ENCODE data around the gene MYG1. TPM values are rescaled to one million over a fixed set of nuclear protein-coding genes. Genes with fewer than 3 reads are reported as not detected.

Gene MYG1
- total RNA-seq, 4 donors from 2014 or later: 41.6 to 63.0 (median 46.2) TPM

- TF ChIP-seq CTCF (IDR thresholded peaks at IDR 0.05): no peak
- no peak for TF ChIP-seq POLR2AphosphoS5 (IDR thresholded peaks at IDR 0.05)
- TF ChIP-seq POLR2A (IDR thresholded peaks at IDR 0.05; ENCODE audit: low read depth): no peak
- TF ChIP-seq EP300 (IDR thresholded peaks at IDR 0.05): no peak
- intact Hi-C loops (cut with DNase I): no loop called here
- H3K36me3 ChIP-seq: peaks cover 15 to 28% (median 27%) of the 10 kb centered on the region in 4 donors
- DNase-seq (ENCODE audit: extremely low spot score): no peak
- no peaks in the 10 kb centered on the region for H3K9me3 ChIP-seq
- 89% methylated on average over 1 of the region's 1 CpG for WGBS
- H3K27me3 ChIP-seq: no peaks in the 10 kb centered on the region
- H3K4me3 ChIP-seq: no peak overlapping the region
- no peak overlapping the region for H3K27ac ChIP-seq (replicated peaks in 1 of 4)
- peaks cover 24 to 45% (median 36%) of the 10 kb centered on the region in 4 donors for H3K4me1 ChIP-seq
These were observed 44.5 kb upstream of the MYG1 start for GRCh38 chr12:53254816-53255545.

GRCh38 chr12:53255996-53256395 lies 43.5 kb upstream of the MYG1 start:
- no peaks in the 10 kb centered on the region for H3K27me3 ChIP-seq
- WGBS: 96% methylated on average over 3 of the region's 3 CpGs
- no peak overlapping the region for H3K4me3 ChIP-seq
- intact Hi-C loops (cut with DNase I): no loop called here
- DNase-seq (ENCODE audit: extremely low spot score): no peak
- no peak for TF ChIP-seq POLR2A (IDR thresholded peaks at IDR 0.05; ENCODE audit: low read depth)
- TF ChIP-seq POLR2AphosphoS5 (IDR thresholded peaks at IDR 0.05): no peak
- no peak for TF ChIP-seq EP300 (IDR thresholded peaks at IDR 0.05)
- no peak for TF ChIP-seq CTCF (IDR thresholded peaks at IDR 0.05)
- no peak overlapping the region for H3K27ac ChIP-seq (replicated peaks in 1 of 4)
- peaks cover 20 to 39% (median 29%) of the 10 kb centered on the region in 4 donors for H3K4me1 ChIP-seq
- H3K36me3 ChIP-seq: peaks cover 15 to 28% (median 27%) of the 10 kb centered on the region in 4 donors
- H3K9me3 ChIP-seq: no peaks in the 10 kb centered on the region

- H3K27ac ChIP-seq (replicated peaks in 1 of 4): no peak overlapping the region
- 62% methylated on average over 7 of the region's 7 CpGs for WGBS
These were observed 40.7 kb upstream of the MYG1 start for GRCh38 chr12:53258541-53259539.

GRCh38 chr12:53259891-53260290 lies 39.6 kb upstream of the MYG1 start:
- 90% methylated on average over 6 of the region's 6 CpGs for WGBS
- H3K4me3 ChIP-seq: no peak overlapping the region
- no peak for DNase-seq (ENCODE audit: extremely low spot score)
- TF ChIP-seq CTCF (IDR thresholded peaks at IDR 0.05) (no peak), EP300 (IDR thresholded peaks at IDR 0.05) (no peak), POLR2AphosphoS5 (IDR thresholded peaks at IDR 0.05) (no peak), POLR2A (IDR thresholded peaks at IDR 0.05; ENCODE audit: low read depth) (no peak)
- peaks cover 0 to 5% (median under 1%) of the 10 kb centered on the region in 4 donors for H3K4me1 ChIP-seq
- H3K36me3 ChIP-seq: peaks cover 2 to 10% (median 8%) of the 10 kb centered on the region in 4 donors
- no peaks in the 10 kb centered on the region for H3K27me3 ChIP-seq
- no peak overlapping the region for H3K27ac ChIP-seq (replicated peaks in 1 of 4)
- no peaks in the 10 kb centered on the region for H3K9me3 ChIP-seq
- intact Hi-C loops (cut with DNase I): no loop called here

More at GRCh38 chr12:53258541-53259539, 40.7 kb upstream of the MYG1 start:
- H3K27me3 ChIP-seq: no peaks in the 10 kb centered on the region
- H3K9me3 ChIP-seq: no peaks in the 10 kb centered on the region
- DNase-seq (ENCODE audit: extremely low spot score): no peak
- no peak overlapping the region for H3K4me3 ChIP-seq
- intact Hi-C loops (cut with DNase I): no loop called here
- H3K36me3 ChIP-seq: peaks cover 9 to 20% (median 18%) of the 10 kb centered on the region in 4 donors
- TF ChIP-seq CTCF (IDR thresholded peaks at IDR 0.05) (no peak), POLR2AphosphoS5 (IDR thresholded peaks at IDR 0.05) (no peak), POLR2A (IDR thresholded peaks at IDR 0.05; ENCODE audit: low read depth) (no peak), EP300 (IDR thresholded peaks at IDR 0.05) (no peak)
- peaks cover 0 to 14% (median 8%) of the 10 kb centered on the region in 4 donors for H3K4me1 ChIP-seq
